ENCODE results near the gene ABHD4. TPM values are rescaled to one million over a fixed set of nuclear protein-coding genes. Genes with fewer than 3 reads are reported as not detected.

Gene ABHD4
- total and polyA plus RNA-seq, 2 of the 4 experiments (the other 2 are of a cell fraction), result 5.0 to 22.0 TPM

GRCh38 chr14:22570132-22570949 is 27.8 kb upstream of the ABHD4 start:
- Histone ChIP-seq H3K9me3 (ENCODE audit: control insufficient read depth, insufficient read depth, low read length) (no peaks in the 10 kb centered on the region), H2BK120ac (ENCODE audit: low read depth, low read length) (no peak overlapping the region), H3K9me1 (ENCODE audit: insufficient read depth, low read length) (no peaks in the 10 kb centered on the region), H2AK9ac (replicated peaks; ENCODE audit: low read depth, low read length, poor library complexity) (peak overlapping the region; percentile 20), H3K27me3 (ENCODE audit: control insufficient read depth, insufficient read depth, low read length) (no peaks in the 10 kb centered on the region), H3K56ac (ENCODE audit: extremely low read depth, insufficient read depth, low read length) (no peak overlapping the region), H3K18ac (ENCODE audit: low read depth, low read length) (no peak overlapping the region), H2BK5ac (ENCODE audit: low read depth, low read length, poor library complexity, severe bottlenecking) (no peak overlapping the region), H2AK5ac (ENCODE audit: low read depth, low read length) (no peak overlapping the region), H3K36me3 (ENCODE audit: control insufficient read depth, insufficient read depth, low read length) (peaks cover 16% of the 10 kb centered on the region), H3K79me1 (ENCODE audit: low read depth in 1 of 2, low read length in 2 of 2) (peaks cover 24 to 36% of the 10 kb centered on the region in 2 experiments), H4K91ac (ENCODE audit: insufficient read depth, low read depth, low read length) (no peak overlapping the region), H3K4me2 (ENCODE audit: low read depth, low read length) (no peak overlapping the region), H4K5ac (ENCODE audit: low read depth, low read length) (0 out of 2 replicates have a peak overlapping the region, but pooled peaks have one; percentile 27), H3K4me3 (ENCODE audit: insufficient read depth, low read depth, low read length) (no peak overlapping the region), H4K8ac (ENCODE audit: low read depth in 2 of 2, low read length in 2 of 2) (no peak overlapping the region), H3K4ac (ENCODE audit: low read depth, low read length) (no peak overlapping the region), H3K9ac (ENCODE audit: low read depth, low read length) (no peak overlapping the region), H2AFZ (replicated peaks; ENCODE audit: low read length, poor library complexity) (no peak overlapping the region), H3K27ac (ENCODE audit: insufficient read depth, low read length) (no peak overlapping the region), H2BK20ac (ENCODE audit: low read depth, low read length) (no peak overlapping the region), H3K23ac (ENCODE audit: low read depth, low read length) (no peak overlapping the region), H3K4me1 (ENCODE audit: control insufficient read depth, insufficient read depth, low read length) (peaks cover 8% of the 10 kb centered on the region), H3K14ac (replicated peaks; ENCODE audit: low read depth, low read length) (no peak overlapping the region), H4K20me1 (ENCODE audit: insufficient read depth, low read length) (peaks cover 19% of the 10 kb centered on the region), H2BK15ac (ENCODE audit: low read depth, low read length) (no peak overlapping the region)
- 0% methylated on average over 1 of the region's 8 CpGs; no CpG with 5 or more reads in 1 of the 2 experiments for WGBS, 2 experiments (ENCODE audit: extremely low coverage in 2 of 2, insufficient read length in 1 of 2)
- intact Hi-C loops (cut with micrococcal nuclease), result loop anchor here (1.0 to 2.0 kb wide), 4 partner anchors 83 to 283 kb away; partner anchors contain the start of gene OXA1L
- in situ Hi-C loops (cut with MboI; ENCODE audit: low sequenced_read_pairs), result no loop called here
- DNase-seq (peak; percentile 82), ATAC-seq (ENCODE audit: low read depth) (peak; percentile 69)
- peak; percentile 84 for TF ChIP-seq RAD21 (IDR thresholded peaks at IDR 0.05; ENCODE audit: low read length)
- TF ChIP-seq CTCF (conservative IDR thresholded peaks at IDR 0.05; ENCODE audit: low read depth, low read length), result peak; percentile 77
- TF ChIP-seq FOS (IDR thresholded peaks at IDR 0.05; ENCODE audit: low read depth, low read length), result no peak
- peak; percentile 56 for TF ChIP-seq SMC3 (IDR thresholded peaks at IDR 0.05; ENCODE audit: low read depth, low read length)
- no TSS peak for BruUV-seq (replicated peaks)
- ChIA-PET POLR2A (ENCODE audit: unreplicated experiment) (no interaction called here), CTCF (interaction anchor here (0.6 to 2.8 kb wide), 16 partner anchors 14 to 343 kb away, joined by 3 to 25 read pairs (median 4); partner anchors contain the start of genes ABHD4 and DAD1)
- dilution Hi-C loops (cut with HindIII; ENCODE audit: low sequenced_read_pairs, unreplicated experiment), result no loop called here
